ENCODE measurements around the gene FBXO38. TPM values are rescaled to one million over a fixed set of nuclear protein-coding genes. Genes with fewer than 3 reads are reported as not detected.

The FBXO38 gene
- total RNA-seq, 4 donors from 2014 or later = 70.0 to 182 (median 79.3) TPM

- Histone ChIP-seq H3K27ac (no peak overlapping the region), H3K4me3 (no peak overlapping the region), H3K4me1 (peaks cover 7 to 53% (median 18%) of the 10 kb centered on the region in 4 donors), H3K9me3 (no peaks in the 10 kb centered on the region), H3K36me3 (peaks cover 0 to 28% (median 13%) of the 10 kb centered on the region in 4 donors), H3K27me3 (no peaks in the 10 kb centered on the region)
- WGBS, 2 donors (ENCODE audit: low coverage in 1 of 2) = 68 to 81% methylated on average over 3 of the region's 3 CpGs
- intact Hi-C loops (cut with DNase I; ENCODE audit: low total_unique reads) = no loop called here
- TF ChIP-seq, protein P1, sequence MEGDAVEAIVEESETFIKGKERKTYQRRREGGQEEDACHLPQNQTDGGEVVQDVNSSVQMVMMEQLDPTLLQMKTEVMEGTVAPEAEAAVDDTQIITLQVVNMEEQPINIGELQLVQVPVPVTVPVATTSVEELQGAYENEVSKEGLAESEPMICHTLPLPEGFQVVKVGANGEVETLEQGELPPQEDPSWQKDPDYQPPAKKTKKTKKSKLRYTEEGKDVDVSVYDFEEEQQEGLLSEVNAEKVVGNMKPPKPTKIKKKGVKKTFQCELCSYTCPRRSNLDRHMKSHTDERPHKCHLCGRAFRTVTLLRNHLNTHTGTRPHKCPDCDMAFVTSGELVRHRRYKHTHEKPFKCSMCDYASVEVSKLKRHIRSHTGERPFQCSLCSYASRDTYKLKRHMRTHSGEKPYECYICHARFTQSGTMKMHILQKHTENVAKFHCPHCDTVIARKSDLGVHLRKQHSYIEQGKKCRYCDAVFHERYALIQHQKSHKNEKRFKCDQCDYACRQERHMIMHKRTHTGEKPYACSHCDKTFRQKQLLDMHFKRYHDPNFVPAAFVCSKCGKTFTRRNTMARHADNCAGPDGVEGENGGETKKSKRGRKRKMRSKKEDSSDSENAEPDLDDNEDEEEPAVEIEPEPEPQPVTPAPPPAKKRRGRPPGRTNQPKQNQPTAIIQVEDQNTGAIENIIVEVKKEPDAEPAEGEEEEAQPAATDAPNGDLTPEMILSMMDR (IDR thresholded peaks at IDR 0.05) = no peak
- no peak for TF ChIP-seq EP300 (IDR thresholded peaks at IDR 0.05; ENCODE audit: low read depth)
- TF ChIP-seq POLR2AphosphoS5 (IDR thresholded peaks at IDR 0.05) = no peak
- TF ChIP-seq POLR2A (IDR thresholded peaks at IDR 0.05) = no peak
- no peak for DNase-seq
- in situ Hi-C loops (cut with MboI; ENCODE audit: low pct_ligation_motif_present in 1 of 4, low pct_unique_long_range_greater_than_20kb in 1 of 4, low sequenced_read_pairs in 3 of 4) = no loop called here
Observed at GRCh38 chr5:148397968-148398595, 14.3 kb downstream of the FBXO38 start.

DNA sequence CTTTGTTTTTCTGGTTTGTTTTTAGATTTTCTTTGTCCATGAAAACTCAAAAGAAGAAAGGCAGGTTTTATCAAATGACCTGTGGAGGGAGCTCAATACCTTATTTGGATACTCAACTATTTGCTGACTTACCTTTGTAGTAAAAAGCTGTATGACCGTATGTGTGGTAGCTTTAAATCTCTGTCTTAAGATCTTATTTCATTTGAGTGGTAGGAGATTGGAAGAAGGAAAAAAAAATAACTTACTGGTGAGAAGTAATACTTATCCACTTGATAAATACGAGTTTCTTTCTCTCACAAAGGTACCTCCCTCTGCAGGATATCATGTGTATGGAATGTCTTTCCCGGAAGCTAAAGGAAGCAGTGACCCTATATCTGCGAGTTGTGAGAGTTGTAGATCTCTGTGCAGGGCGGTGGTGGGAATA is 15.0 kb downstream of the FBXO38 start:
- TF ChIP-seq POLR2AphosphoS5 (IDR thresholded peaks at IDR 0.05) (no peak), POLR2A (IDR thresholded peaks at IDR 0.05) (no peak), EP300 (IDR thresholded peaks at IDR 0.05; ENCODE audit: low read depth) (no peak)
- TF ChIP-seq, protein P1 (IDR thresholded peaks at IDR 0.05) = peak in 1 of 5 experiments; percentile 8
- in situ Hi-C loops (cut with MboI; ENCODE audit: low pct_ligation_motif_present in 1 of 4, low pct_unique_long_range_greater_than_20kb in 1 of 4, low sequenced_read_pairs in 3 of 4) (no loop called here), intact Hi-C loops (cut with DNase I; ENCODE audit: low total_unique reads) (no loop called here)
- Histone ChIP-seq H3K4me3 (no peak overlapping the region), H3K9me3 (no peaks in the 10 kb centered on the region), H3K4me1 (peaks cover 1 to 47% (median 15%) of the 10 kb centered on the region in 4 donors), H3K36me3 (peaks cover 0 to 28% (median 13%) of the 10 kb centered on the region in 4 donors), H3K27ac (peak overlapping the region in 2 of 4 donors; percentile 11 to 15), H3K27me3 (no peaks in the 10 kb centered on the region)
- WGBS, 2 donors (ENCODE audit: low coverage in 1 of 2) = 61 to 71% methylated on average over 5 of the region's 5 CpGs
- no peak for DNase-seq

DNA sequence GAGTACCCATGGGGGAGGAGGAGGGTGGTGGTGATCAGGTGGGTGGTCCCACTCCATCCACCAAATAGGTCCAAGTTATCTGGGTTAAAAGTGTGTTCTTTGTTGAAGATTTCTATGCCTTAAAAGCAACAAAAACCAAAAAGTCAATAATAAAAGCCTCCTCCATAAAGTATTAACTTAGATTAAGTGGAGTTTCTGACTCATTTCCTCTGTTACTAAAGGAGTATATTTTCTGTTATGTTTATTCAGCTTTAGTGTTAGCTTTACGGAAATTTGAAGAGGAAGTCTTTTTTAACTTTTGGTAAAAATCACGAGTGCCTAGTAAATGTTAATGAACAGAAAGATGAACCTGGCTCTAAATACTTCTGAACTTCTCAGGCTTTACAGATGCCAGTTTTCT is 17.8 kb downstream of the FBXO38 start:
- TF ChIP-seq POLR2A (IDR thresholded peaks at IDR 0.05) = no peak
- TF ChIP-seq EP300 (IDR thresholded peaks at IDR 0.05; ENCODE audit: low read depth) = no peak
- TF ChIP-seq, protein P1 (IDR thresholded peaks at IDR 0.05) = no peak
- TF ChIP-seq POLR2AphosphoS5 (IDR thresholded peaks at IDR 0.05) = no peak
- Histone ChIP-seq H3K36me3 (peaks cover 0 to 56% (median 17%) of the 10 kb centered on the region in 4 donors), H3K4me1 (peaks cover 0 to 23% (median 1%) of the 10 kb centered on the region in 4 donors), H3K9me3 (no peaks in the 10 kb centered on the region), H3K27ac (peak overlapping the region in 2 of 4 donors; percentile 10 to 27), H3K27me3 (no peaks in the 10 kb centered on the region), H3K4me3 (no peak overlapping the region)
- DNase-seq = no peak
- in situ Hi-C loops (cut with MboI; ENCODE audit: low pct_ligation_motif_present in 1 of 4, low pct_unique_long_range_greater_than_20kb in 1 of 4, low sequenced_read_pairs in 3 of 4) = no loop called here
- intact Hi-C loops (cut with DNase I; ENCODE audit: low total_unique reads) = no loop called here
- 56 to 74% methylated on average over 2 of the region's 2 CpGs for WGBS, 2 donors (ENCODE audit: low coverage in 1 of 2)

GRCh38 chr5:148403344-148403743 is 19.6 kb downstream of the FBXO38 start:
- H3K36me3 ChIP-seq = peaks cover 0 to 73% (median 25%) of the 10 kb centered on the region in 4 donors

More at GRCh38 chr5:148403344-148403743, 19.6 kb downstream of the FBXO38 start:
- Histone ChIP-seq H3K9me3 (no peaks in the 10 kb centered on the region), H3K4me3 (no peak overlapping the region), H3K4me1 (peaks cover 0 to 14% (median 1%) of the 10 kb centered on the region in 4 donors), H3K27ac (no peak overlapping the region), H3K27me3 (no peaks in the 10 kb centered on the region)
- in situ Hi-C loops (cut with MboI; ENCODE audit: low pct_ligation_motif_present in 1 of 4, low pct_unique_long_range_greater_than_20kb in 1 of 4, low sequenced_read_pairs in 3 of 4) (no loop called here), intact Hi-C loops (cut with DNase I; ENCODE audit: low total_unique reads) (no loop called here)
- TF ChIP-seq POLR2AphosphoS5 (IDR thresholded peaks at IDR 0.05) (no peak), EP300 (IDR thresholded peaks at IDR 0.05; ENCODE audit: low read depth) (no peak), POLR2A (IDR thresholded peaks at IDR 0.05) (no peak)
- TF ChIP-seq, protein P1 (IDR thresholded peaks at IDR 0.05) = no peak
- DNase-seq = no peak
